Activated CD8-positive, alpha-beta memory T cell treated with anti-CD3 and anti-CD28 coated beads for 36 hours (primary cell): ENCODE data around the gene ZBTB47. TPM values are rescaled to one million over a fixed set of nuclear protein-coding genes. Genes with fewer than 3 reads are reported as not detected.

ENCODE experiments used
- CTCF ChIA-PET: fragments of 350-600 bp; sonication (Branson Sonifier 250); formaldehyde crosslinking; loops from one replicate; lab custom pipeline; 2021; ENCODE audit warnings: antibody characterized with exemption; lab: Charles Lee
- POLR2A ChIA-PET: fragments of 350-600 bp; sonication (Branson Sonifier 250); formaldehyde crosslinking; loops from one replicate; lab custom pipeline; 2021; ENCODE audit warnings: antibody characterized with exemption; lab: Charles Lee
- total RNA-seq, 2 experiments: library from RNA; stranded (reverse); gene quantifications; one replicate each; pipeline ENCODE4 v1.2.3, GENCODE V29; 2021

The ZBTB47 gene
- total RNA-seq, 2 experiments from 2014 or later: 1.1 to 1.2 TPM

DNA sequence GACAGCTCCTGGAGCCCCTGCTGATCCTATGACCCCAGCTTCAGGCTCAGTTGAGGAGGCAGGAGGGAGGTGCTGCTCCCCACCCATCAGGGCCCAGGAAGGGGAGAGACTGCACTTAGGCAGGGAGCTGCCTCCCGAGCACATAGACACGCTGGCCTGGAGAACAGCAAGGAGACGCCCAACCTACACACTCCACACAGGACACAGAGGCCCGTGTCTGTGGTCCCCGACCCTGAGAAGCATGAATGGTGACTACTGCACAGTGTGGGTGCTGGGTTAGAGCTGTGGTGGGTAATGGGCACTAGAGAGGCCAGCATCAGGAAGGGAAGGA lies 50.2 kb downstream of the ZBTB47 start:
- CTCF ChIA-PET: no interaction called here
- POLR2A ChIA-PET: no interaction called here

DNA sequence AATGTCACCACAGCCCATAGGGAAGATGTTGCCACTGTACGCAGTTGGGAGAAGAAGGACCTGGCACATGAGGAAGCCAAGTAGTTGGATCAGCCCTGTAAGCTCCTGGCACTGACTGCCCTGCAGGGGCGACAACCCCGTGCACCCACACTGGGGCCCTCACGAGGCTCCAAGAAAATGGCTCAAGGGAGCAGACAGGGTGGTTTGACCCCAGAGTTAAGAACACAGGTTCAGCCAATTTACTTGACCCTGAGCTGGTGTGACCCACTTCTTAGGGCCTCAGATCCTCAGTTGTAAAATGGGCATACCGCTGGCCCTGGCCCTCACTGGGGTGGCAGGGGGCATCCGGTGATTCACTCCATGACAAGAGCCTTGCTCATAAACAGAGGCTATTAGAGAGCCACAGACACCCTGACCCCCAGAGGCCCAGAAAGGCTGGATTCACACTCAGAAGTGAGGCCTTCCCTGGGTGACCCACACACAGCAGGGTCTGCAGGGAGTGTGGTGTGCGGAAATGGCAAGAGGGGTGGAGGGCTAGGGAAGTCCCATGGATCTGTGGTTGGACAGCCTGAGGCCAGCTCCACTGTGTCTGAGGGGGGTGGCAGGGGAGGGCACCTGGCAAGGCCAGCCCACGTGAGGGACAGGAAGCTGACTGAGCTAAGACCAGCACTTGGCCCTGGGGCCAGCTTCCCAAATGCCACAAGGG lies 50.8 kb downstream of the ZBTB47 start:
- POLR2A ChIA-PET: no interaction called here
- CTCF ChIA-PET: no interaction called here

DNA sequence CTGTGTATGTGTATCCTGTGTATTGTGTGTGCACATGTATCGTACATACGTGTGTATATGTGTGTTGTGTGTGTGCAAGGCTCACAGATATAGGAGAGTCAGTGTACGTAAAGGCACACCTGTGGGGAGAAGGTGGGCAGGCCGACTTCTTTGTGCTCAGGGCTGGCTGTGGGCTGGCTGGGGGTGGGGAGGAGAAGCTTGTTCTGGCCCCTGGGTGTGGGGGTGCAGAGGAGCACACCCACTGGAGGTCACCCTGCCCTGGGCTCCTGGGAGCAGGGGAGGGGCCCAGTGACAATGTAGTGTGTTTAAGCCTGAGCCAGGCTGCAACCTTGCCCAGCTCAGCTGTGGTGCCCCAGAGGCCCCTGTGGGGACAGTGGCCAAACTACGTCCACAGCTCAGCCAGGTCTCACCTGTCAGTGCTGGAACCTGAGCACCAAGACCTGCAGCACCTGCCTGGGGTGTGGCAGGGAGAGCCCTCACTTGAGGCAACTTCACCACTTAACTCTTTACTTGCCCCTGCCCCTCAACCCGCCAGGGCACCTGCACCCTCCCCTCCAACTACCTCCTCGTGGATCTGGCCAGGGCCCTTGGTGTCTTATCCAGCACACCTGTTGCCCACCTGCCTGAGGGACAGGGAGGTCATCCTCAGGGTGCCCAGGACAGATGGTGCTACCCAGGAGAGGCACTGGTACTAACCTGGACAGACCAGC lies 51.7 kb downstream of the ZBTB47 start:
- ChIA-PET CTCF (no interaction called here), POLR2A (no interaction called here)

DNA sequence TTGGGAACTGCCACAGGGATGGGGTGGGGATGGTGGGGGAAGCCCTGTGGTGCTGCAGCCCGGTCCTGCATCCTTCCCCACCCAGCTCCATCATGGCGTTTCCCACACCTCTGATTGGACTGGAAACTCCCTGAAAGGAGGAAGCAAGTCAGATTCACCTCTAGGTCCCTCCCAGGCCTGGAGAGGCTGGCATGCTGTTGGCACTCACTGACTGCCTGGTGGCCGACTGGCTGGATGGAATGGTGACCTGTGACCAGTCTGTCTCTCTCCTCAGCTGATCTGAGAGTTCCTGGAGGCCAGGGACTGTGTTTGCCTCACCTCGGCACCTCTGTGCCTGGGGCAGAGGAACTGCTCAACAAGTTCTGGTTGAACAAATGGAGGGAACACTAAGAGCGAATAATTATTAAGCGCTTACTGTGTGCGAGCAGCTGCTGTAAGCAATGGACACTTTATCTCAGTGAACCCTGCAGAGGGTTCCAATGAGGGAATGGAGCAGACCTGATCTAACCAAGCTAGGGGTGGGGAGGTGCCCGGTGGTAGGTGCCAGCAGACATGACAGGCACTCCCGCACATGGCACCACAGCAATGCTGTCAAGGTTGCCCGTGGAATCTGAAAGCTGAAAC lies 52.6 kb downstream of the ZBTB47 start:
- ChIA-PET CTCF (no interaction called here), POLR2A (no interaction called here)

DNA sequence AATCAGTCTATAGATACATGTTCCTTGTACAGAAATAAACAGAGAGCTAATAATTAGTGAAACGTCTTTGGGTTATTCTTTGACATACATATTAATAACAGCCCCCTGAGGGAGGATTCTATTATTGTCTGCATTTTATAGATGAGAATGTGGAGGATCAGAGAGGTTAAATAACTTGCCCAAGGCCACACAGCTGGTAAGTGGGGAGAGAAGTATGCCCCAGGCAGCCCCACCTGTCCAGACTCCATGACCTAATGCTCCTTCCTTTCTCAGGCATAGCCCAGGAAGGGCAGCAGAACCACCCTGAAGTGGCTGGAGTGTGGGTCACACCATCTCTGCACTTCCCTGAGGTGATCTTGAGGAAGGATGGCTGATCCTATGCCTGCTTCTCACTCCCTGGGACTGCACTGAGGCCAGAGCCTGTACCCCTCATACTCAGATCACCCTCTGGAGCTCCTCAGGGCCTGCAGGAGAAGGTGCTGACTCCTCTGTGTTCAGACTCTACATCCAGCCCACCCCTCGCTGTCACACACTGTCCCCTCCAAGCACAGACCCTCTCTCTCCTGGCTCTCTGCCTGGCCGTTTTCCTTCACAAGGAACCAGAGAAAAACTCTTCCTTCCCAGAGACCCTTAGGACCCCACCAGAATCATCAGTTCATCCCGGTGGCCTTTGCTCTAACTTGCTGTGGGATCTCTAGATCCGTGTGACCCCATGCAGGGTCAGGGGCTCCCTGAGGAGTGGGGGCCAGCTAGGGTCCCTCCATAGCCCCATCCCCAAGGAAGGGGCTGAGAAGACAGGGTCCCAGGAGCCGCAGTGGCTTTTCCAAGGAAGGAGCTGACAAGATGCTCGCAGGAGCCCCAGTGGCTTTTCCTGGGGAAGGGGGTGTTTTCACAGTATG lies 53.5 kb downstream of the ZBTB47 start:
- POLR2A ChIA-PET: no interaction called here
- CTCF ChIA-PET: no interaction called here

DNA sequence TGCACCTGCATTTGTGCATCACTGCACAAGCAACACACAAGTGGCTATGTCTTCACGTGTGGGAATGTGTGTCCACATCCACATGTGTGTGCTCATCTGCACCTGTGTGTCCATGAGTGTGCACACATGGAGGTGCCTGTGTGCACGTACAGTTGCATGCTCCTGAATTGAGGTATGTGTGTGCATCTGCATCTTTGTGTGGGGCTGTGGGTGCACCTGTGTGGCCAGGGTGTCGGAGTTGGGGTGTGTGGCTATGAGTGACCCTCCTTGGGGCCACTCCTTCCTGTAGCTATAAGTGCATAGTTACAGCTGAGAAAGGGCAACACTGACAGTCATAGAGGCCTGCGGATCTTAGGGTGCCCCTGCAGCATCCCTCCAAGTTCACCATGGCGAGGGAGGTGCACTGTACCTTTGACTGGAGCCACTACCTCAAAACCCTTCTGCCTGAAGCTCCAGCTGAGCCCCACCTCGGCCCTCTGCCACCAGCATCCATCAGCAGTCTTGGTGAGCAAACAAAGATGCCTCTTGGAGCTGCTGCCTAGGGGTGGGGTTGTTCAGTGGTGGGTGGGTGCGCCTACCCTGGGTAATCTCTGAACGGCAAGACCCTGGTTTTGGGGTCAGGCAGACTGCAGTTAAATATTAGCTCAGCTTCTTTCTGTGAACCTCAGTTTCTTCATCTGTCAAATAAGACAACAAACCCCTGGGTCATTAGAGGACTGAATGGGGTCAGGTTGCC lies 54.3 kb downstream of the ZBTB47 start:
- ChIA-PET CTCF (no interaction called here), POLR2A (no interaction called here)

DNA sequence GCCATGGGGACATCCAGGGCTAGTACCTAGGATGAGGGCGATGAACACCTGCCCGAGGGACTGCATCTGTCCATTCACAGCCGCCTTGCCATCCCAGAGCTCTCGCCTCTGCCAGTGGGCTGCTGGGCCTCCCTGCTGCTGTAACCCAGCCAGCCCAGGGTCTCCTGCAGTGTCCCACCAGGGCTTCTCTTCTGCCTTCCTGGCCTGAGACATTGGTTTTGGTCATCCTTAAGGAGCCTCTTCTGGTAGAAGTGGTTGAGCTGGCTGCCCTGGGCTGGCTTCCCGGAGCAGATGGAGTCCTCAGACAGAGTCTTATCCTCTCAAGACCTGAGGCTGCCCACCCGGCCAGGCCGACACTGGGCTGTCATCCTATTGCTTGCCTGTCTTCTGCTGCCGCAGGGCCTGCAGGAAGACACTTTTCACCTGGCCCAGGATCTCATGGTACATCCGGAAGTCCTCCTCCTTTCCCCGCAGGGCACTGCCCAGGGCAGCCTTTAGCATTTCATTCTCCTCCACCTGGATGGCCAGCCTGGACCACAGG lies 55.2 kb downstream of the ZBTB47 start:
- CTCF ChIA-PET: no interaction called here

DNA sequence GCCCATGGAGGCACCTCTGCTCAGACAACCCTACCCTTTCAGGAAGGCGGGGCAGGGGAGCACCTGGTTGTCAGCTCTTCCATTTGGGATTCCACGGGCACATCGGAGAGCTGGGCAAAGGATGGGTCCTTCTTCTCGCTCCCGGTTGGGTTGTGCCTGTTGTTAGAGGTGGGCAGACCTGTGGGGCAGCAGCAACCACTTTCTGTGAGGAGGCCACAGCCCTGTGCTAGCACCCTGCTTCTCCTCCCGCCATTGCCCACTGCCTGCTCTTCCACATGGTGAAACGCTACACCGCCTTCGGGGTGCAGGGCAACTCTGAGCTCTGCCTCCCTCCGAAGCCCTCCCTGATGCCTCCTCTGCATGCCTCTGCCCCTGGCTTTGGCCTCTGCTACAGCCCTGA lies 56.1 kb downstream of the ZBTB47 start:
- CTCF ChIA-PET: interaction anchor here (0.6 kb wide), 1 partner anchor 97 kb away, joined by 3 read pairs; no protein-coding TSS in a partner anchor
- POLR2A ChIA-PET: interaction anchor here (0.7 kb wide), 1 partner anchor 19 kb away, joined by 4 read pairs; no protein-coding TSS in a partner anchor

More for the DNA sequence above, 55.2 kb downstream of the ZBTB47 start:
- POLR2A ChIA-PET: no interaction called here

DNA sequence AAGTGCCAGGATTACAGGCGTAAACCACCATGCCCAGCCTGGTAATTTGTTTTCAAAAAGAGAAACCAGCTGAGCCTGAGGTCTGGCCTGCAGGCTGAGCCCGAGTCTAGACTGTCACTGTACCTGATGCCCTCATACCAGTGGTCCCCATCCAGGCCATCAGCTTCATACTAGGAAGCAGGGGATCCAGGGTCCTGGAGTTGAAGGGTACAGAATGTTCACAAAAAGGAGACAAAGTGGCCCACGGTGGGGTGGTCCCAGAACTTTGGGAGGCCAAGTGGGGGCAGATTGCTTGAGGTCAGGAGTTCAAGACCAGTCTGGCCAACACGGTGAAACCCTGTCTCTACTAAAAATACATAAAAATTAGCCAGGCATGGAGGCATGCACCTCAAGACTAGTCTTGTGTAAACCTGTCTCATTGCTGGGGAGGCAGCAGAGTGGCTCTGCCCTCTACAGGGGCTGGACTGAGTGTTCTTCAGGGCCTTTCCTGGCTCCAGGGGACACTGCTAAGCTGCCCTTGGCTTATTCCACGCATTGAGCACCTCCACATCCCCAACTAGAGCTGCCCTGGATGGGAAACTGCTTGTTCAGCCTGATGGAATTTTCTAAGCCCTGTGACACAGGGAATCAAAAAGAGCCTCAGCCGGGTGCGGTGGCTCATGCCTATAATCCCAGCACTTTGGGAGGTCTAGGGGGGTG lies 57.0 kb downstream of the ZBTB47 start:
- ChIA-PET CTCF (interaction anchor here (0.6 kb wide), 1 partner anchor 97 kb away, joined by 3 read pairs; no protein-coding TSS in a partner anchor), POLR2A (interaction anchor here (0.7 kb wide), 1 partner anchor 20 kb away, joined by 4 read pairs; no protein-coding TSS in a partner anchor)

DNA sequence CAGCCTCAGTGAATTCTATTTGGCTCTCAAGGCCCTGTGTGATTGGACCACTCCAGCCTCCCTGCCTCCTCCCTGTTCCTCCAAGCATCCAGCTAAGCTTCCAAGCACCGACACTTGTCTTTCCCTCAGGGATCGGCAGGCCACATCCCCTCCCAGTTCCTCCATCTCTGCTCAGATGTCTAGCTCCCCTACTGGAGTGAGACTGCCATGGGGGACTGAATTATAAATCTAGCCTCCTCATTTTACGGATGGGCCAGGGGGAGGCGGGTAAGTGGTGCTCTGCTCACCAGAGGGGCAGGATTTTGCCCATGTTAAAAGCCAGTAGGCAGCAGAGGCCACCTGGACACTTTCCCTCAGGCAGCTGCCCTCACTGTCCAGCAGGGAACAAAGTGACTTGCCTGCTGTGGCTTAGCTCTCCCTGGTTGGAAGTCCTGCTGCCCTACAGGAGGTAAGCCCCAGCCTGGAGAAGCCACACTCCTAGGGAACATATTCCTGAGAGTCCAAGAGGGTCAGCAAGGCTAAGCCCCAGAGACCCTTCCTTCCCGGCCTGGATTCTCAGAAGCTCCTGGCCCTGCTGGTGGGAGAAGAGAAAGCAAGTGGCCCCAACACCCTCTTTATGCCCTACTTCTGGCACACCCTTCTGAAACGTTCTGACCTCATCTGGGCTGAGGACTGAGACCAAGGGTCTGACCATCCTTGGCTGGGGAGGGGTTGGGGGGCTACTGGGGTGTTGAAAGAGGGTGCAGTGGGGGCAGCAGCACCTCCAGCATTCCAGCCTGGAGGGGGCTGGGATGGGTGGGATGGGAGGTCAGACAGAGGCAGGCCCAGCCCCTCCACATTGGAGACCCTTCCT lies 58.2 kb downstream of the ZBTB47 start:
- ChIA-PET POLR2A (no interaction called here), CTCF (interaction anchor here (0.8 kb wide), 1 partner anchor 44 kb away, joined by 3 read pairs; no protein-coding TSS in a partner anchor)

DNA sequence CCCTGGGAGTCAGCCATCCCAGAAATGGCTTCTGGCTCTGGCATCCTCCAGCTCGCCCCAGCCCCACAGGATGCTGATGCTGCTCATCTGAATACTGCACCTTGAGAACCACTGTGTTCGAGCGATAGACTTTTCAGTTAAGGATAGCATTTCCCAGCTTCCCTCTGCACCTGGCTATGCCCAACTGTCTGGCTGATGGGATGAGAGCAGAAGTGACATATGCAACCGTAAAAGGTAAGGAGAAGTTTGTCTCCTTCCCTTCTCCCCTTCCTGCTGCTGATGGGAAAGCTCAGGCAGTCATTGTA lies 58.8 kb downstream of the ZBTB47 start:
- CTCF ChIA-PET: no interaction called here

DNA sequence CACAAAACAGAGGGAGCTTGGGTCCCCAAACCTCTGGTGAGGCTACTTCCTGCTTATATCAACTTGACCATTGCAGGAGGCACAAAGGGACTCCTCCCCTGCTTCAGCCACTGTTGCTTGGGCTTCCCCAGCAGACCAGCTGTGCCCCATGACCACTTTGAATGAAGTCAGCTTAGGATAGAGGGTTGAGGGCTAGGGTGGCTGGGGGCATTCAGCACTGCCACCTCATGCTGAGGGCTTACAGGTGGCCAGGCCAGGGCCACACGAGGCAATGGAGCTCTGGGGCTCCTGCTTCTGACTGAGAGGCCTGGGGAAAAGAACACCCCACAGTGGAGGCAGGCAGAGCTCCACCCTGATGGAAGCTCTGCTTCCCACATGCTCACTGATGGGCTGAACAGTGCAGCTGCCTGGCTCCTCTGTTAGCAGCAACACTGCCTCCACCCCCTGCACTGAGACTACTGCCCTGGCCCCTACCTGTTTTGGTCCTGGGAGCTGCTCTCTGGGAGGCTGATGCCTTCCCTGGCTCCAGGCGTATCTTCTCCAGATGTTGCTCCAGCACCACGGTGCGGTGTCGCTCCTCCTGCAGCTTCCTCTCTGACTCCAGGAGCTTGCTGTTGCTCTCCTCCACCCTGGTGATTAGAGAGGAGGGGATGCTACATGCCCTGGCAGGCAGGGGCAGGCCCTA lies 59.3 kb downstream of the ZBTB47 start:
- CTCF ChIA-PET: no interaction called here
- POLR2A ChIA-PET: no interaction called here

More for the DNA sequence above, 58.8 kb downstream of the ZBTB47 start:
- POLR2A ChIA-PET: no interaction called here

DNA sequence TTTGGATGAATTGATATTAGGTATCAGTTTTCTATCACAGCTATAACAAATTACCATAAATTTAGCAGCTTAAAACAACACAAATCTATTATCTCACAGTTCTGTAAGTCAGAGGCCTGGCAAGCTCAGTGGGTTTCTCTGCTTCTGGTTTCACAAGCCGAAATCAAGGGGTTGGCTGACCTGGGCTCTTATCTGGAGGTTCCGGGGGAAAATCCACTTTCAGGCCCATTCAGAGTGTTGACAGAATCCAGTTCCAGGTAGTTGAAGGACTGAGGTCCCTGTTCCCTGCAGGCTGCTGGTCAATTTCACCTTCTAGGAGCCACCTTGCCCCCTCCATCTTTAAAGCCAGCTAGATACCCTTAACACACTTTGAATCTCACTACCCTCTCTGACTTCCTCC lies 60.2 kb downstream of the ZBTB47 start:
- POLR2A ChIA-PET: no interaction called here

DNA sequence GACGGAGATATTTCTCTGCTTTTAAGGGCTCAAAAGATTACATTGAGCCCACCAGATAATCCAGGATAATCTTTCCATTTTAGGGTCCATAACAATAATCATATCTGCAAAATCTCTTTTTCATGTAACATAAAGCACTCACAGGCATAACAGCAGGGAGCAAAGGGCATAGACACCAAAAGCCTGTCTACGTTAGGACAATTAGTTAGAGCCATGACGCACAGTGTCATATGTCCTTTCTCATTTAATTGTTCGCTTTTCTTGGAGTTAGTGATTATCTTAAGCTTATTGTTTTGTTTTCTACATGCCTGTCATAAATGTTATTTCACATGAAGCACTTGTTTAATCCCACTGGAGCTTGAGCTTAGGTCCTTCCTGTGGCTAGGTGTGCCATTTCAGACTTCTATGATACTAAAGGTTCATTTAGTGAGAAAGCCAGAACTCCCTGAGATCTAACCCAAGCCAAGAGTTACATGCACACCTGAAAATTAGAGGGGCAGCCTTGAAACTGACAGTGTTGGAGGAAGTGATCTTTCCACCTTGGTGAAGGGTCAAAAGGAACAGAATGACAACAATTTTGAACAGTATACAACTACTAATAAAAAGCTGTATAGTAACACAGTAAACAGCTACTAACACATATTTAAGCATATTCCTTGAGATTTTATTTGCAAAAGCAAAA lies 60.8 kb downstream of the ZBTB47 start:
- POLR2A ChIA-PET: no interaction called here
- CTCF ChIA-PET: interaction anchor here (0.6 kb wide), 1 partner anchor 126 kb away, joined by 3 read pairs; no protein-coding TSS in a partner anchor

More for the DNA sequence above, 60.2 kb downstream of the ZBTB47 start:
- CTCF ChIA-PET: interaction anchor here (0.6 kb wide), 1 partner anchor 127 kb away, joined by 3 read pairs; no protein-coding TSS in a partner anchor
